DOHH2 (cell line): ENCODE data around the gene KRTAP4-4.

Experiments
- H3F3A ChIP-seq: fragments of 200-600 bp; sonication (generic), shearing (Covaris generic); 2 replicates; pipeline ENCODE4 v1.6.0; 2016; ENCODE audit warnings: antibody characterized with exemption, mild to moderate bottlenecking; ENCODE audit not compliant: control insufficient read depth, insufficient read depth
- H3K27ac ChIP-seq: fragments of 200-600 bp; sonication (generic); 2 replicates; pipeline ENCODE4 v1.5.1; 2014; ENCODE audit warnings: low read depth, mild to moderate bottlenecking, low read length, moderate library complexity
- H3K27me3 ChIP-seq: fragments of 200-600 bp; sonication (generic); 2 replicates; pipeline ENCODE4 v1.6.1; 2014; ENCODE audit warnings: mild to moderate bottlenecking, low read length, mixed read lengths; ENCODE audit not compliant: control insufficient read depth
- H3K36me3 ChIP-seq: fragments of 200-600 bp; sonication (generic); 2 replicates; pipeline ENCODE4 v1.6.1; 2014; ENCODE audit warnings: mild to moderate bottlenecking, low read length, moderate library complexity, mixed read lengths; ENCODE audit not compliant: control insufficient read depth
- H3K4me1 ChIP-seq: fragments of 200-600 bp; sonication (generic); 2 replicates; pipeline ENCODE4 v1.6.1; 2014; ENCODE audit warnings: mild to moderate bottlenecking, low read length, mixed read lengths; ENCODE audit not compliant: control insufficient read depth
- H3K4me2 ChIP-seq: fragments of 200-600 bp; sonication (generic); 2 replicates; pipeline ENCODE4 v1.6.0; 2014; ENCODE audit warnings: mild to moderate bottlenecking, low read length, moderate library complexity
- H3K4me3 ChIP-seq: fragments of 200-600 bp; sonication (generic); 2 replicates; pipeline ENCODE4 v1.5.1; 2014; ENCODE audit warnings: mild to moderate bottlenecking, low read length, mixed read lengths
- H3K79me2 ChIP-seq: fragments of 200-600 bp; sonication (generic); 2 replicates; pipeline ENCODE4 v1.6.1; 2014; ENCODE audit warnings: mild to moderate bottlenecking, low read length, mixed read lengths; ENCODE audit not compliant: control insufficient read depth
- H3K9me2 ChIP-seq: fragments of 200-600 bp; sonication (generic); replicated peaks from 2 replicates; pipeline ENCODE4 v1.6.1; 2014; ENCODE audit warnings: mild to moderate bottlenecking, low read length, mixed read lengths; ENCODE audit not compliant: control insufficient read depth
- H3K9me3 ChIP-seq: fragments of 200-600 bp; sonication (generic); 2 replicates; pipeline ENCODE4 v1.6.1; 2014; ENCODE audit warnings: antibody characterized with exemption, low read length, mixed read lengths; ENCODE audit not compliant: control insufficient read depth, insufficient read depth
- H4K20me1 ChIP-seq: fragments of 200-600 bp; sonication (generic); 2 replicates; pipeline ENCODE4 v1.6.0; 2014; ENCODE audit warnings: low read depth, mild to moderate bottlenecking, antibody characterized with exemption, low read length, moderate library complexity; ENCODE audit not compliant: control insufficient read depth, insufficient read depth
- CTCF ChIP-seq: fragments of 200-600 bp; sonication (generic); IDR thresholded peaks from one replicate; pipeline ENCODE4 v1.5.1; 2014; ENCODE audit warnings: antibody characterized with exemption, mild to moderate bottlenecking, low read depth, low read length; ENCODE audit not compliant: poor library complexity, severe bottlenecking
- EZH2phosphoT487 ChIP-seq: fragments of 200-600 bp; sonication (generic); IDR thresholded peaks from 2 replicates; pipeline ENCODE4 v1.6.1; 2017; ENCODE audit warnings: borderline replicate concordance, mild to moderate bottlenecking, antibody characterized with exemption, low read length, moderate library complexity, mixed read lengths

The KRTAP4-4 gene

GRCh38 chr17:41160648-41161047 lies at the start of gene KRTAP4-4:
KRTAP4-4 (minus strand) TSS chr17:41160748; CDS start chr17:41160691, 57 bp downstream.
- Histone ChIP-seq H3K36me3 (no peaks in the 10 kb centered on the region), H3F3A (no peaks in the 10 kb centered on the region), H3K4me1 (no peaks in the 10 kb centered on the region), H4K20me1 (no peaks in the 10 kb centered on the region), H3K9me3 (no peaks in the 10 kb centered on the region), H3K27ac (no peak within 1 kb of the TSS), H3K27me3 (no peaks in the 10 kb centered on the region), H3K4me3 (no peak within 1 kb of the TSS), H3K79me2 (no peaks in the 10 kb centered on the region), H3K9me2 (no peaks in the 10 kb centered on the region), H3K4me2 (no peak within 1 kb of the TSS)
- TF ChIP-seq CTCF (no peak), EZH2phosphoT487 (no peak)

- H3K4me3 ChIP-seq: no peak overlapping the region
- no peaks in the 10 kb centered on the region for H3K9me2 ChIP-seq
- H3K79me2 ChIP-seq: no peaks in the 10 kb centered on the region
- no peaks in the 10 kb centered on the region for H3K4me1 ChIP-seq
- no peak overlapping the region for H3K4me2 ChIP-seq
- no peaks in the 10 kb centered on the region for H3K36me3 ChIP-seq
- no peaks in the 10 kb centered on the region for H3F3A ChIP-seq
- H3K27me3 ChIP-seq: 0 out of 2 replicates have a peak, but pooled peaks cover 3% of the 10 kb centered on the region
- H3K27ac ChIP-seq: no peak overlapping the region
- no peak for TF ChIP-seq EZH2phosphoT487
- no peak for TF ChIP-seq CTCF
- H4K20me1 ChIP-seq: no peaks in the 10 kb centered on the region
- H3K9me3 ChIP-seq: no peaks in the 10 kb centered on the region
These were observed 39.0 kb upstream of the KRTAP4-4 start for GRCh38 chr17:41199421-41200078.

GRCh38 chr17:41196068-41196467 lies 35.5 kb upstream of the KRTAP4-4 start:
- Histone ChIP-seq H3F3A (no peaks in the 10 kb centered on the region), H3K4me1 (no peaks in the 10 kb centered on the region), H3K27ac (no peak overlapping the region), H3K4me3 (no peak overlapping the region), H3K9me2 (no peaks in the 10 kb centered on the region), H3K36me3 (no peaks in the 10 kb centered on the region), H3K79me2 (no peaks in the 10 kb centered on the region), H4K20me1 (no peaks in the 10 kb centered on the region), H3K9me3 (no peaks in the 10 kb centered on the region), H3K4me2 (no peak overlapping the region), H3K27me3 (0 out of 2 replicates have a peak, but pooled peaks cover 3% of the 10 kb centered on the region)
- TF ChIP-seq CTCF: no peak
- no peak for TF ChIP-seq EZH2phosphoT487
